Psoas muscle (tissue), 8 donors: ENCODE measurements around the gene ZNF385D. TPM values are rescaled to one million over a fixed set of nuclear protein-coding genes. Genes with fewer than 3 reads are reported as not detected.

Source experiments
- ATAC-seq, 4 donors: fragments of 200-7000 bp; cut with Tn5 transposase; one replicate each; pipeline ENCODE4 v1.9.1; 2020; ENCODE audit warnings: moderate library complexity in 3 of 4, mild to moderate bottlenecking in 2 of 4
- DNase-seq, 2 donors: peaks; one replicate each; pipeline ENCODE4 v3.0.0-alpha.2; 2020
- H3K27ac ChIP-seq: fragments of 200-600 bp; one replicate; pipeline ENCODE4 v1.8.0; 2022
- H3K27me3 ChIP-seq, 3 donors: fragments of 200-600 bp in 1 of 3; one replicate each; pipeline versions ENCODE4 v1.6.1 to v1.8.0; 2013 to 2022; ENCODE audit warnings: low read length in 2 of 3, mild to moderate bottlenecking in 2 of 3, moderate library complexity in 1 of 3; ENCODE audit not compliant: insufficient read depth in 3 of 3
- H3K36me3 ChIP-seq, 2 donors: fragments of 200-600 bp in 1 of 2; one replicate each; pipeline versions ENCODE4 v1.6.1 to v1.8.0; 2013 to 2022; ENCODE audit warnings: low read depth in 1 of 2, mild to moderate bottlenecking in 1 of 2, moderate library complexity in 1 of 2; ENCODE audit not compliant: insufficient read depth in 1 of 2
- H3K4me1 ChIP-seq: fragments of 200-600 bp; one replicate; pipeline ENCODE4 v1.8.0; 2022
- H3K4me3 ChIP-seq: fragments of 200-600 bp; one replicate; pipeline ENCODE4 v1.8.0; 2022; ENCODE audit warnings: mild to moderate bottlenecking
- H3K9me3 ChIP-seq: fragments of 200-600 bp; one replicate; pipeline ENCODE4 v1.8.0; 2022
- CTCF ChIP-seq: fragments of 200-600 bp; IDR thresholded peaks from one replicate; pipeline ENCODE4 v1.8.0; 2022; ENCODE audit warnings: antibody characterized with exemption
- WGBS, 3 donors: extraction: QIAGEN DNeasy Blood & Tissue Kit; methylation state at CpG; one replicate each; pipeline versions ENCODE4 v1.1.6 to v1.1.7; 2013; 5-methylcytosine and 5-hydroxymethylcytosine counted together
- intact Hi-C, 2 donors: fragments of 100-400 bp; cut with DNase I; formaldehyde crosslinking; loops; one replicate each; pipeline versions ENCODE4 v1.11.0 to v1.14.2; 2022
- polyA plus RNA-seq, 3 donors: library from polyadenylated mRNA; stranded (reverse); fragments of 200-250 nt; gene quantifications; one replicate each; pipeline ENCODE4 v1.2.3, GENCODE V29; 2013
- total RNA-seq, 4 donors: library from RNA; stranded (reverse); fragmentation: NEBNext Ultra II Directional in 2 of 4; extraction: Animal tissue kit (Norgen Biotek cat#: 25700) in 2 of 4; gene quantifications; one replicate each; pipeline versions ENCODE4 v1.2.1 to v1.2.4, GENCODE V29; 2021 to 2023
- donor health status: healthy with polysubstance abuse.
- donor health status: DM: no; HTN: no; CAD: no; lungs with moderate emphysema.
- donor health status: Bipolar disorder and iron deficiency.
- donor health status: healthy.
- donor health status: DM: yes; HTN: yes; CAD: no.
- donor health status: DM: no; HTN: no; CAD: no.
- donor health status: DM: no; HTN: no; CAD: no.
- donor health status: DM: yes; HTN: yes; CAD: no.

Gene ZNF385D
- total and polyA plus RNA-seq, 7 donors = 0.55 to 8.7 (median 3.7) TPM

DNA sequence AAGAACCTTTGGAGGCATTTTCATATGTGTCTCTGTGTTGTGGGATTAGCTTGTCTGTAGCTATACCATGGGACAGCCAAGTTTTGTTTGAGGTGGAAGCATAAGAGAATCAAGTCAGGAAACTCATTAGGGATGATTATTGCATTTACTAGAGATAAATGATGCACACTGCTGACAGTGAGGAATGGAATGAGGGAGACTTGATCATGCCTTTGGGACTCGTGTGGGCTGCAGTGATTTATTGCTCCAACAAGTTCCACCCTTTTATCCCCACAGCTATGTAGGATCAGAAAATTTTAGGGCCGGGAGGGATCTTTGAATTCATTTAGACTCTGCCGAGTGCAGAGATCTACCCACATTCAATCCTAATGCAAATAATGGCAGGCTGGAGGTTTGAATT is 16.3 kb downstream of the ZNF385D start:
- Histone ChIP-seq H3K27me3 (no peaks in the 10 kb centered on the region), H3K9me3 (no peaks in the 10 kb centered on the region), H3K4me3 (no peak overlapping the region), H3K27ac (no peak overlapping the region), H3K4me1 (no peaks in the 10 kb centered on the region), H3K36me3 (no peaks in the 10 kb centered on the region)
- TF ChIP-seq CTCF = no peak
- DNase-seq (no peak), ATAC-seq (no peak)
- intact Hi-C loops = no loop called here
- WGBS, 3 donors = 55 to 60% (median 55%) methylated on average over 3 of the region's 3 CpGs

DNA sequence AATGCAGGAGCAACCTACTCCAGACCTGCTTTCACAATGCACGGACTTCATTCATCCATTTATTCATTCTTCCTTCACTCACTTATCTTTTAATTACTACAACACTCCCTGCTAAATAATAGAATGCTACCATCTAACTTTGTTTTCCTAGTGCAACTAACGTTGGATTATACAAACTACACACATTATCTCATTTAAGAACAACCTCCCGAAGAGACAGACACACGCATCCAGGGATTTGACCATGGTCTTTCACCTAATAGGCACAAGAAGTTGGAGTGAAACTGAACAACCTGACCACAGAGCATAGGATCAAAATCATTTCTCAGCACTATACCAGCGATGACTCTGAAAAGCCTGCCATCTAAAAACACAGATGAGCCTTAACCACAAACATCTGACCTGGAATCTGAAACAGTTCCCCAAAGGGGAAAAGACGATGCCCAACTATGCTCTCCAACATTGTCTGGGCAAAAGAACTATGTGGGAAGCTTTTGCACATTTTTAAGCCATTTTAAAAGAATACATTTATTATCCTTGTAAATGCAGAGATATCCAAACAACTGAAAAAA is 21.0 kb downstream of the ZNF385D start:
- WGBS, 3 donors = 62 to 74% (median 65%) methylated on average over 6 of the region's 6 CpGs
- peak in 1 of 4 donors; percentile 58 for ATAC-seq
- DNase-seq = no peak
- no peak for TF ChIP-seq CTCF
- H3K4me1 ChIP-seq = no peaks in the 10 kb centered on the region
- H3K36me3 ChIP-seq = no peaks in the 10 kb centered on the region
- H3K4me3 ChIP-seq = no peak overlapping the region
- no peak overlapping the region for H3K27ac ChIP-seq
- no peaks in the 10 kb centered on the region for H3K9me3 ChIP-seq
- intact Hi-C loops = no loop called here
- no peaks in the 10 kb centered on the region for H3K27me3 ChIP-seq

DNA sequence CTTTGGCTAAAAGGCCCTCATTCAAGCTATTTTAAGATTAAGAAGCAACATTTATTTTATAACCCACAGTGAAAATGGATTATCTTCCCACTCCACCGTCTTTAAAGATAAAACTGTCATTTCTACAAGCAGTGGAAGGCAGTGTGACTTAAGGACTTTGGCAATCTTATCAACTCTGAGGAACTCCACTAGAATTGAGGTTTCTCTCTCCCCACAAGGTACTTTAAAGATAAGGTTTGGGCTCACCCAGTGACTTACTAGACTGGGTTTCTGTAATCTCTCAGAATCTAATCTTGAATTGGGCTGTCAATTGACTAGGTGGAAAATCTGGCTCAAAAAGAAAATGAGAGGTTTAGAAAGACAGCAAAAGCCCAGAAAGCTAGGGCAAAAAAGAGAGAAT is 21.7 kb downstream of the ZNF385D start:
- H3K4me1 ChIP-seq = no peaks in the 10 kb centered on the region
- no peak for DNase-seq
- no peaks in the 10 kb centered on the region for H3K27me3 ChIP-seq
- intact Hi-C loops = no loop called here
- no peak overlapping the region for H3K4me3 ChIP-seq
- H3K36me3 ChIP-seq = no peaks in the 10 kb centered on the region
- TF ChIP-seq CTCF = no peak
- H3K9me3 ChIP-seq = no peaks in the 10 kb centered on the region
- H3K27ac ChIP-seq = no peak overlapping the region
- WGBS, 3 donors = 52 to 54% (median 52%) methylated on average over 1 of the region's 1 CpG
- ATAC-seq = no peak

- H3K4me1 ChIP-seq = no peaks in the 10 kb centered on the region
- intact Hi-C loops = no loop called here
- no peak overlapping the region for H3K27ac ChIP-seq
- H3K4me3 ChIP-seq = no peak overlapping the region
- WGBS, 3 donors = 63 to 67% (median 67%) methylated on average over 3 of the region's 3 CpGs
- H3K9me3 ChIP-seq = no peaks in the 10 kb centered on the region
- H3K27me3 ChIP-seq = no peaks in the 10 kb centered on the region
- TF ChIP-seq CTCF = no peak
- H3K36me3 ChIP-seq = no peaks in the 10 kb centered on the region
- ATAC-seq = no peak
- DNase-seq = no peak
These were observed 28.2 kb downstream of the ZNF385D start for GRCh38 chr3:21722768-21723167.

DNA sequence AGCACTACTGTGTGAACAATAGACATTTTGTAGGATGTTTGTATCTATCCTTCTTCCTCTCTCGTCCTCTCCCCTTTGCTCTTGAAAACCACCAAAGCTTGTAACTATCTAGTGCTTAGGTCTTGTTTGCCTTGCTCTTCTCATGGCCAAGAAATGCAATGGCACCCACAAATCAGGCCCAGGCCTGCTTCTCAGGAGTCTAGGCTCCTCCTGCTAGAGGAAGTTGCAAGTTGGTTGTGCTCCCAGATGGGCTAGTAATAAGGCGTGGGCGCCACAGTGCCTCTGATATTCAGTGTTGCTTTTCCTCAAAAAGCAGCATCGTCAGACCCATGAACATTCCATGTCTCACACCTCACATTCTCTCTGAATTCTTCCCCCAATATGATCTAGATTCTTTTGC is 28.7 kb downstream of the ZNF385D start:
- Histone ChIP-seq H3K27me3 (no peaks in the 10 kb centered on the region), H3K36me3 (no peaks in the 10 kb centered on the region), H3K4me3 (no peak overlapping the region), H3K9me3 (no peaks in the 10 kb centered on the region), H3K4me1 (no peaks in the 10 kb centered on the region), H3K27ac (no peak overlapping the region)
- TF ChIP-seq CTCF = no peak
- 92 to 94% (median 93%) methylated on average over 4 of the region's 4 CpGs for WGBS, 3 donors
- DNase-seq (no peak), ATAC-seq (no peak)
- intact Hi-C loops = no loop called here
